Measurements from ENCODE around the gene YDJC.

DNA sequence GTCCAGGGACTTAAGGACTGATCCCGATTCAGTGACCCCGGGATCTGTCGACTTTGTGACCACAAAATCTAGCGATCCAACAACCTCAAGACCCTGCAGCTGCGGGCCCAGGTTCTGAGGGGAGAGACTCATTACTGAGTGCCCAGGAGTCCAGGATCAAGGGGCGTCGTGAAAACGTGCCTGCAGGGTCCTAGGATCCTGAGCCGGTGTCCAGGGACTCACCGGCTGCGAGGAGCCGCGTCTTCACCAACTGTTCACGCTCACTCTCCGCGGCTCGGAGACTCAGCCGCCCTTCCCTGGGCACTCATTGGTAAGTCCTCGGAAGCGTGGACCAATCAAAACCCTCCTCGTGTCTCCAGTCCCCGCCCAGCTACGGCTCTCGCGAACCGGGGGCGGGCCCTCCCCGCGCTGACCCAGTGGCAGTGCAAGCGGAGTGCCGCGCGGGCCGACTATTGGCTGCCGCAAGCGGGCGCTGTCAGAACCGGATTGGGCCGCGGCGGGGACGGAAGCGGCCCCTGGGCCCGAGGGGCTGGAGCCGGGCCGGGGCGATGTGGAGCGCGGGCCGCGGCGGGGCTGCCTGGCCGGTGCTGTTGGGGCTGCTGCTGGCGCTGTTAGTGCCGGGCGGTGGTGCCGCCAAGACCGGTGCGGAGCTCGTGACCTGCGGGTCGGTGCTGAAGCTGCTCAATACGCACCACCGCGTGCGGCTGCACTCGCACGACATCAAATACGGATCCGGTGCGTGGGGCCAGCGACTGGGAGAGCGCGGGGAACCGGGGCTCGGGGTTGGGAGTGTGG lies 12.2 kb upstream of the YDJC start, which contains the start of gene SDF2L1:
- TF ChIP-seq CTCF (IDR thresholded peaks at IDR 0.05) (peak in 3 of 4 experiments; percentile 17 to 54 (median 24)), POLR2A (IDR thresholded peaks at IDR 0.05) (peak in 1 of 2 donors; percentile 60)

Measured in uterus (tissue), 2 donors.